Measurements from ENCODE around the gene AKR1B15. TPM values are rescaled to one million over a fixed set of nuclear protein-coding genes. Genes with fewer than 3 reads are reported as not detected.

AKR1B15 gene
- total and polyA plus RNA-seq, 2 donors (not counting 3 experiments of a cell fraction or from before 2014, with no cell fraction given): not detected

GRCh38 chr7:134616611-134617010 is 67.7 kb downstream of the AKR1B15 start:
- Histone ChIP-seq H3K9ac (replicated peaks; ENCODE audit: extremely low read depth, insufficient read depth, low read length) (no peak overlapping the region), H4K20me1 (replicated peaks; ENCODE audit: control insufficient read depth, extremely low read depth, insufficient read depth, low read length) (no peaks in the 10 kb centered on the region), H3K27me3 (ENCODE audit: control insufficient read depth in 2 of 2, insufficient read depth in 2 of 2, low read length in 2 of 2) (no peaks in the 10 kb centered on the region), H3K4me2 (ENCODE audit: insufficient read depth, low read length) (no peak overlapping the region), H3K4me3 (replicated peaks in 1 of 3; ENCODE audit: insufficient read depth in 1 of 3, low read depth in 1 of 3, low read length in 3 of 3) (no peak overlapping the region), H3K27ac (ENCODE audit: insufficient read depth, low read depth, low read length) (no peak overlapping the region), H3K36me3 (ENCODE audit: control insufficient read depth in 2 of 2, extremely low read depth in 1 of 2, insufficient read depth in 2 of 2, low read length in 2 of 2) (no peaks in the 10 kb centered on the region), H3K9me1 (replicated peaks; ENCODE audit: control insufficient read depth, extremely low read depth, insufficient read depth, low read length) (no peaks in the 10 kb centered on the region), H3K9me3 (replicated peaks; ENCODE audit: control insufficient read depth, insufficient read depth, low read length) (no peaks in the 10 kb centered on the region), H3K4me1 (ENCODE audit: control insufficient read depth, extremely low read depth, insufficient read depth, low read length) (peaks cover 48% of the 10 kb centered on the region), H2AFZ (ENCODE audit: low read depth, low read length) (no peak overlapping the region), H3K79me2 (ENCODE audit: control insufficient read depth, insufficient read depth, low read length) (no peaks in the 10 kb centered on the region)
- ChIA-PET POLR2A (no interaction called here), CTCF (no interaction called here)
- BruUV-seq (replicated peaks): no TSS peak
- intact Hi-C loops (cut with micrococcal nuclease) (loop anchor here (5.0 kb wide), 1 partner anchor 1361 kb away; the partner anchor contains the start of gene MTPN), dilution Hi-C loops (cut with MboI; ENCODE audit: extremely low pct_ligation_motif_present, low sequenced_read_pairs) (no loop called here)
- no peak for DNase-seq (ENCODE audit: low read depth, low spot score)
- no peak for FAIRE-seq
- TF ChIP-seq, protein P1, sequence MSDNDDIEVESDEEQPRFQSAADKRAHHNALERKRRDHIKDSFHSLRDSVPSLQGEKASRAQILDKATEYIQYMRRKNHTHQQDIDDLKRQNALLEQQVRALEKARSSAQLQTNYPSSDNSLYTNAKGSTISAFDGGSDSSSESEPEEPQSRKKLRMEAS (IDR thresholded peaks at IDR 0.05; ENCODE audit: insufficient read depth, insufficient read length): no peak
- TF ChIP-seq MYC (IDR thresholded peaks at IDR 0.05; ENCODE audit: low read depth, low read length): no peak
- TF ChIP-seq GATA2 (IDR thresholded peaks at IDR 0.05; ENCODE audit: insufficient read depth, insufficient read length, low read depth, low read length): no peak
- TF ChIP-seq FOS (IDR thresholded peaks at IDR 0.05; ENCODE audit: borderline replicate concordance, insufficient read depth, low read length): no peak
- no peak for TF ChIP-seq CTCF (IDR thresholded peaks at IDR 0.05; ENCODE audit: extremely low read depth in 1 of 2, insufficient read depth in 1 of 2, low read depth in 1 of 2, low read length in 2 of 2)
- TF ChIP-seq POLR2AphosphoS5 (IDR thresholded peaks at IDR 0.05; ENCODE audit: insufficient read depth, low read depth, low read length): no peak
- no peak for TF ChIP-seq POLR2A (IDR thresholded peaks at IDR 0.05; ENCODE audit: low read depth, low read length)
- TF ChIP-seq EZH2 (IDR thresholded peaks at IDR 0.05; ENCODE audit: borderline replicate concordance, low read depth, low read length, severe bottlenecking): no peak
- no peak for TF ChIP-seq JUN (IDR thresholded peaks at IDR 0.05; ENCODE audit: borderline replicate concordance, insufficient read depth, insufficient read length, low read depth)
